Gastrocnemius medialis (tissue), 4 donors: Measurements from ENCODE around the gene ZNF688.
A peak's percentile ranks its signal among the peaks of the same experiment; 100 is the strongest.

Source experiments
- CTCF ChIP-seq, 5 experiments: fragments of 450-650 bp in 3 of 5; fragments of 200-600 bp in 2 of 5; sonication (generic) in 2 of 5; IDR thresholded peaks in 4 of 5; conservative IDR thresholded peaks in 1 of 5; 1 replicate in 4 of 5; 2 replicates in 1 of 5; pipeline ENCODE4 v1.5.1; 2016 to 2019; ENCODE audit warnings: antibody characterized with exemption in 5 of 5, mild to moderate bottlenecking in 3 of 5, moderate library complexity in 3 of 5
- POLR2A ChIP-seq, 2 donors: fragments of 450-650 bp; IDR thresholded peaks; one replicate each; pipeline ENCODE4 v1.6.1; 2017; ENCODE audit warnings: antibody characterized with exemption in 2 of 2, mild to moderate bottlenecking in 2 of 2, moderate library complexity in 2 of 2

GRCh38 chr16:30526823-30527634 lies 44.5 kb downstream of the ZNF688 start:
- TF ChIP-seq CTCF (IDR thresholded peaks at IDR 0.05 in 4 of 5, conservative IDR thresholded peaks at IDR 0.05 in 1 of 5) (peak in 4 of 5 experiments; percentile 45 to 62 (median 52)), POLR2A (IDR thresholded peaks at IDR 0.05) (peak; percentile 80 to 88)
